B cell (primary cell): Measurements from ENCODE around the gene MMP23B.

Source experiments
- EZH2 ChIP-seq: IDR thresholded peaks from 2 replicates; pipeline ENCODE4 v1.6.1; 2012; ENCODE audit warnings: borderline replicate concordance, low read depth, mild to moderate bottlenecking, moderate library complexity, low read length; ENCODE audit not compliant: insufficient read depth, poor library complexity, severe bottlenecking
- TF ChIP-seq, protein P1 (sequence below): fragments of 200-600 bp; IDR thresholded peaks from one replicate; pipeline ENCODE4 v1.8.0; 2022; ENCODE audit warnings: antibody characterized with exemption, mild to moderate bottlenecking

DNA sequence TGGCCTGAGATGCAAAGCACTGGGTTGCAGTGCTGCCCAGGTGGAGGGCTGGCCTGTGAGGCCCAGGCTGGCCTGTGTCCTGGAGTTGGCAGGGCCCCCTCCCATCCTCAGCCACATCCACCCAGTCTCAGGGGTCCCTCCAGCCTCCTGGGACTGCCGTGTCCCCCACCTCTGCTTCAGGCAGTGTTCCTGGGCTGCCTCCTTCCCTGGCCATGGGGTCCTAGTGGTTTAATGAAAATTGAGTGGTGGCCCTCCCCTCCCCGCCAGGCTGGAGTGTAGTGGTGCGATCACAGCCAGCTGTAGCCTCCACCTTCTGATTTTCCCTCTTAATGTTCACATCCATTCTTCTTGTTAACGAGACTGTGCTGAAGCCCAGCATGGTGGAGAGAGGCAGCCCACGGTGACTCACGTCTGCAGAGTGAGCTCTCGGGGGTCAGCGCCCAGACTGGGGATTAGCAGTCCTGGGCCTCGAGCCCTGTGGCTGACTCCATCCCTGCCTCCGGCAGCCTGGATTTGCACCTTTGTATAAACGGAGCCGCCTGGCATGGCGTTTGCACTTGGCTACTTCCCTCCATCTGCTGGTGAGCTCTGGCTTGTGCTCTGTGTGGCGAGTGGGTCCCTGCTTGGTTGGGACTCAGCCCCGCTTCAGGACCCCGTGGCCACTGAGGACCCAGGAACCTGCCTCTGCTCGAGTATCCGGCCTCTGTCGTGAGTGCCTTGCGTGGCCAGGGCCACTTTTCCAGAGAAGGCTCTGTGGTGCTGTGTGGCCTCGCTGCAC, 9.8 kb upstream of the MMP23B start:
- TF ChIP-seq, protein P1, sequence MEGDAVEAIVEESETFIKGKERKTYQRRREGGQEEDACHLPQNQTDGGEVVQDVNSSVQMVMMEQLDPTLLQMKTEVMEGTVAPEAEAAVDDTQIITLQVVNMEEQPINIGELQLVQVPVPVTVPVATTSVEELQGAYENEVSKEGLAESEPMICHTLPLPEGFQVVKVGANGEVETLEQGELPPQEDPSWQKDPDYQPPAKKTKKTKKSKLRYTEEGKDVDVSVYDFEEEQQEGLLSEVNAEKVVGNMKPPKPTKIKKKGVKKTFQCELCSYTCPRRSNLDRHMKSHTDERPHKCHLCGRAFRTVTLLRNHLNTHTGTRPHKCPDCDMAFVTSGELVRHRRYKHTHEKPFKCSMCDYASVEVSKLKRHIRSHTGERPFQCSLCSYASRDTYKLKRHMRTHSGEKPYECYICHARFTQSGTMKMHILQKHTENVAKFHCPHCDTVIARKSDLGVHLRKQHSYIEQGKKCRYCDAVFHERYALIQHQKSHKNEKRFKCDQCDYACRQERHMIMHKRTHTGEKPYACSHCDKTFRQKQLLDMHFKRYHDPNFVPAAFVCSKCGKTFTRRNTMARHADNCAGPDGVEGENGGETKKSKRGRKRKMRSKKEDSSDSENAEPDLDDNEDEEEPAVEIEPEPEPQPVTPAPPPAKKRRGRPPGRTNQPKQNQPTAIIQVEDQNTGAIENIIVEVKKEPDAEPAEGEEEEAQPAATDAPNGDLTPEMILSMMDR: no peak
- no peak for TF ChIP-seq EZH2
